ENCODE results near the gene MYOZ2. TPM values are rescaled to one million over a fixed set of nuclear protein-coding genes. Genes with fewer than 3 reads are reported as not detected.
A peak's percentile ranks its signal among the peaks of the same experiment; 100 is the strongest.

MYOZ2 gene
- total and polyA plus RNA-seq, 2 donors (not counting 3 experiments of a cell fraction or from before 2014, with no cell fraction given), result 0.11 to 0.13 TPM

DNA sequence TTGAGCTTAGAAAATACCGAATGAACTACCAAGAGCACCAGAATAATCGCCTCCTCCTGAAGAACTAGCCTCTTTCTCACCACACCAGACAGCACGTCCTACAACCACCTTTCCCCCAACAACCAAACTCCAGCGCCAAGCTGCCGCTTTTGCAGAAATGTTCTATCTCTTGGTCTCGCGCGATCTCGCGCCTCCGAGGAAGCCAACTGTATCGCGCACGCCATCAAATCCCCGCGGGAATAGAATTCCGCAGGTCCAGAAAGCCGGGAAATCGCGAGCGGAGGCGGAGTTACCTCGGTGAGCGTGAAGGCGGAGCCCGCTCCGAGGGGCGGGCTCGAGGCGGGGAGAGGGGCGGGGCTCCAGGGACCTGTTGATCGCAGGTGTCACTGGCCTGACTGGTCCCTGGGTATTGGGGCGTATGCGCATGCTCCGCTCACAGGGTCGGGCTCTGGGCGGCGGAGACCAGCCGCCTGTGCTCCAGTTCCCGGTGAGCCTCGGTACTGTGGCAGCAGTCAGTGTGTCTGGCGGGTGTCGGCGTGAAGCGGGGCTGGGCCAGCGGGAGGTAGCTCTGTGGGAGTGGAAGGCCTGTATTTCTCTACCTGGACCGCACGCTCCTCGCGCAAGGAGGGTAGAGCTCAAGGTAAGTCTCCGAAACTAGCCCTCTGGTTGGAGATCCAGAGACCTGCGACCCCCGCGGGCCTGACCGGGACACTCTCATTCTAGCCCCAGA is 76.8 kb downstream of the MYOZ2 start, which contains the start of gene USP53:
TSS of gene USP53 (plus strand) at position 480 of the 730 bp plus-strand sequence. CDS start 27,047 bp downstream, outside the sequence.
- H3K4me3 ChIP-seq (replicated peaks in 1 of 3; ENCODE audit: insufficient read depth in 1 of 3, low read depth in 1 of 3, low read length in 3 of 3), result peak within 1 kb of the TSS; percentile 58 to 99 (median 98)
- H3K9me1 ChIP-seq (replicated peaks; ENCODE audit: control insufficient read depth, extremely low read depth, insufficient read depth, low read length), result no peaks in the 10 kb centered on the region
- CTCF ChIA-PET, result interaction anchor here (0.8 to 4.6 kb wide), 20 partner anchors 12 to 343 kb away, joined by 3 to 52 read pairs (median 4); a partner anchor contains a TSS
- no peaks in the 10 kb centered on the region for H3K9me3 ChIP-seq (replicated peaks; ENCODE audit: control insufficient read depth, insufficient read depth, low read length)
- H3K36me3 ChIP-seq (ENCODE audit: control insufficient read depth in 2 of 2, extremely low read depth in 1 of 2, insufficient read depth in 2 of 2, low read length in 2 of 2), result peaks cover 0 to 2% of the 10 kb centered on the region in 2 experiments
- FAIRE-seq (peak; percentile 68), DNase-seq (ENCODE audit: low read depth, low spot score) (peak; percentile 99)
- POLR2A ChIA-PET, result interaction anchor here (1.0 to 2.3 kb wide), 10 partner anchors 17 to 168 kb away, joined by 3 to 9 read pairs (median 4); a partner anchor contains a TSS
- dilution Hi-C loops (cut with MboI; ENCODE audit: extremely low pct_ligation_motif_present, low sequenced_read_pairs) (no loop called here), intact Hi-C loops (cut with micrococcal nuclease) (loop anchor here (1.0 to 10.0 kb wide), 11 partner anchors 68 to 838 kb away; partner anchors contain the start of genes PDE5A and SEC24D)
- H3K27me3 ChIP-seq (ENCODE audit: control insufficient read depth in 2 of 2, insufficient read depth in 2 of 2, low read length in 2 of 2), result no peaks in the 10 kb centered on the region
- peak within 1 kb of the TSS; percentile 99 for H3K4me2 ChIP-seq (ENCODE audit: insufficient read depth, low read length)
- peaks cover 41% of the 10 kb centered on the region for H3K4me1 ChIP-seq (ENCODE audit: control insufficient read depth, extremely low read depth, insufficient read depth, low read length)
- peak within 1 kb of the TSS; percentile 96 for H3K27ac ChIP-seq (ENCODE audit: insufficient read depth, low read depth, low read length)
- H2AFZ ChIP-seq (ENCODE audit: low read depth, low read length), result peak within 1 kb of the TSS; percentile 95
- TF ChIP-seq POLR2AphosphoS5 (IDR thresholded peaks at IDR 0.05; ENCODE audit: insufficient read depth, low read depth, low read length), result peak; percentile 77
- no peak for TF ChIP-seq JUN (IDR thresholded peaks at IDR 0.05; ENCODE audit: borderline replicate concordance, insufficient read depth, insufficient read length, low read depth)
- TF ChIP-seq, protein P1, sequence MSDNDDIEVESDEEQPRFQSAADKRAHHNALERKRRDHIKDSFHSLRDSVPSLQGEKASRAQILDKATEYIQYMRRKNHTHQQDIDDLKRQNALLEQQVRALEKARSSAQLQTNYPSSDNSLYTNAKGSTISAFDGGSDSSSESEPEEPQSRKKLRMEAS (IDR thresholded peaks at IDR 0.05; ENCODE audit: insufficient read depth, insufficient read length), result peak; percentile 6
- peak; percentile 93 for TF ChIP-seq POLR2A (IDR thresholded peaks at IDR 0.05; ENCODE audit: low read depth, low read length)
- H3K79me2 ChIP-seq (ENCODE audit: control insufficient read depth, insufficient read depth, low read length), result peaks cover 39% of the 10 kb centered on the region
- no peaks in the 10 kb centered on the region for H4K20me1 ChIP-seq (replicated peaks; ENCODE audit: control insufficient read depth, extremely low read depth, insufficient read depth, low read length)
- BruUV-seq (replicated peaks), result no TSS peak
- H3K9ac ChIP-seq (replicated peaks; ENCODE audit: extremely low read depth, insufficient read depth, low read length), result peak within 1 kb of the TSS; percentile 99

Data from endothelial cell of umbilical vein (primary cell).